ENCODE results near the gene TSNAX.
"Not testable (repeated sequence)": the region's sequence is repeated elsewhere in the genome, so short reads cannot be mapped to it uniquely, and the experiment has no call there.

TSNAX gene

DNA sequence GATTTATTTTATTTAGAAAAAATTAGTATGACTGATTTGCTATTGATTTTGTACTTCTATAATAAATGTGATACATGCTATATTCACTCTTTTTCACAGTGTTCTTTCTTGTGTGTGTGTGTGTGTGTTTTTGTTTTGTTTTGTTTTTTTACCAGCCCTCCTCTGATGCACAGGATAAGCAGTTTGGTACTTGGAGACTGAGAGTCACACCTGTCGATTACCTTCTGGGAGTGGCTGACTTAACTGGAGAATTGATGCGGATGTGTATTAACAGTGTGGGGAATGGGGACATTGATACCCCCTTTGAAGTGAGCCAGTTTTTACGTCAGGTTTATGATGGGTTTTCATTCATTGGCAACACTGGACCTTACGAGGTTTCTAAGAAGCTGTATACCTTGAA lies 35.9 kb downstream of the TSNAX start:
- DNase-seq, result no peak

- DNase-seq, result peak; percentile 71
Measured at GRCh38 chr1:231566496-231566895, 38.0 kb downstream of the TSNAX start.

DNA sequence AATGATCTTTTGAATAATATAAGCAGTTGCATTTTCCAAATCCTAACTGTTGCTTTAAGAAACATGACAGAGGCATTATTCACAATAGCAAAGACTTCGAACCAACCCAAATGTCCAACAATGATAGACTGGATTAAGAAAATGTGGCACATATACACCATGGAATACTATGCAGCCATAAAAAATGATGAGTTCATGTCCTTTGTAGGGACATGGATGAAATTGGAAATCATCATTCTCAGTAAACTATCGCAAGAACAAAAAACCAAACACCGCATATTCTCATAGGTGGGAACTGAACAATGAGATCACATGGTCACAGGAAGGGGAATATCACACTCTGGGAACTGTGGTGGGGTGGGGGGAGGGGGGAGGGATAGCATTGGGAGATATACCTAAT lies 41.8 kb downstream of the TSNAX start:
- not testable (repeated sequence) for DNase-seq

DNA sequence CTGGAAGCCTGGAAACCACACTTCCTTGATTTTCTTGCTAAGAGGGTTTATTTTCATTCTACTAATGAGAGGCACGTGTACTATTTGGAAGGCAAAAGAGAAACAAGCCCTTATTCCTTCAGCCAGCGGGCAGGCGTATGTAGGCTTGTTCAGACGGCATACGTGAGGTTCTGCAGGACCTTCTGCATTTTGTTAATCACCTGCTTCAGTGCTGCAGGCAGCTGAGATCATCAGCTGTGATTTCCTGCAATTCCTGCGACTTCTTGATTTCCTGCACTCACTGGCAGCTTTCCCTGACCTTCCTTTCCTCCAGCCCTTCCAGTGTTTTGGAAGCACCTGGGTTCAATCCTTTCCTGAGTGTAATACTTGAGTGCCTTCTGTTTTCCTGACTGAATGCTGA lies 43.4 kb downstream of the TSNAX start:
- DNase-seq, result no peak

DNA sequence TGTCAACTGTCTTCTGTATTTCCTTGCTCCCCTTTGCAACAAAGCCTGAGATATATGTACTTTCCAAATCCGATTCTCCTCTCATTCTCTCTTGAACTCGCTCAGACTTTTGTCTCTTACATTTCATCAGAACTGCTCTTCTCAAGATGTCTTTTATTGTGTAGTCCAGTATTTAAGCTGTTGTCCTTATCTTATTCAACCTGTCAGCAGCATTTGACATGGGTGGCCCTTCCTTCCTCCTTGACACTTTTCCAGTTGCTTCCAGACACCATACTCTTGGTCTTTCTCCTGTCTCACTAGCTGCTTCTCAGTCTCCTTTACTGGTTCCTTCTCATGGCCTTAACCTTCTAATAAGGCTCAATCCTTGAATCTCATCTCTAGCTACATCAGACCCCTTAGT lies 47.0 kb downstream of the TSNAX start:
- DNase-seq, result no peak

DNA sequence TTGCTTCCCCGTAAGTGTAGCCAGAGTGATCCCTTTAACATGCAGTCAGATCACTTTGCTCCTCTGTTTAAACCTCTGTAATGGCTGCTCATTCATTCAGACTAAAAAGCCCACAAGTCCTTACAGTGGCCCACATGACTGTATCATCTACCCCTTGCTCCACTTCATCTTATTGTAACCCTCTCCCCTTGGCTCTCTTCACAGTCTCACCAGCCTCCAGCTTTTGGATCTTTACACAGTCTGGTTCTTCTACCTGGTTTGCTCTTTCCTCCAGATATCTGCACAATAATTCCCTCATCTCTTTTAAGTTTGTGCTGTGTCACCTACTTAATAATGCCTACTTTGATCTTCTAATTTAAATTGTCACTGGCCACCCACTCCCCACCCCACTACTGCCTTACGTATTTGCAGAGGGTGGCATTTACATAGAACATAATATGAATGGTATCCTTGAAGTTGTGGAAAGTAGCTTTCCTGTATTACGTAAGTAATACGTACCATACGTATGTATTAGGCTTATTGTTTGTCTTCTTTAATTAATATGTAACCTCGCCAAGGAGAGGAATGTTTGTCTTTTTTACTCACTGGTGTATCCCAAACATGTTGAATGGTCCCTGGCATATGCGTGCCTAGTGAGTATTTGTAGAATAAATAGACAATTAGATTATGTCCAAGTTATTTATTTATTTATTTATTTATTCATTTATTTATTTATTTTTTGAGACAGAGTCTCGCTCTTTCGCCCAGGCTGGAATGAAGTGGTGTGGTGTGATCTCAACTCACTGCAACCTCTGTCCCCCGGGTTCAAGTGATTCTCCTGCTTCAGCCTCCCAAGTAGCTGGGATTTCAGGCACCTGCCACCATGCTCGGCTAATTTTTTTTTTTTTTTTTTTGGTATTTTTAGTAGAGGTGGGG lies 48.6 kb downstream of the TSNAX start:
- no peak for DNase-seq

DNA sequence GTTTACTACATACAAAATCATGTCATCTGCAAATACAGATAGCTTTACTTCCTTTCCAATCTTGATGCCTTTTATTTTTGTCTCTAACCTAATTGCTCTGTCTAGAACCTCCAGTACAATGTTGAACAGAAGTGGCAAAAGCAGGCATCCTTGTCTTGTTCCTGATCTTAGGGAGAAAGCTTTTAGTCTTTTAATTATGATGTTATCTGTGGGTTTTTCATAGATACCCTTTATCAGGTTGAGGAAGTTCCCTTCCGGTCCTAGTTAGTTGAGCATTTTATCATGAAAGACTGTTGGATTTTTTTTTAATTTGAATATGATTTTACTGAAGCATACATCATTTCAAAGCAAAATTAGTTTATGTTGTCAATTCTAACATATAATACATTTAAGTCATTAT lies 52.4 kb downstream of the TSNAX start:
- DNase-seq, result no peak

DNA sequence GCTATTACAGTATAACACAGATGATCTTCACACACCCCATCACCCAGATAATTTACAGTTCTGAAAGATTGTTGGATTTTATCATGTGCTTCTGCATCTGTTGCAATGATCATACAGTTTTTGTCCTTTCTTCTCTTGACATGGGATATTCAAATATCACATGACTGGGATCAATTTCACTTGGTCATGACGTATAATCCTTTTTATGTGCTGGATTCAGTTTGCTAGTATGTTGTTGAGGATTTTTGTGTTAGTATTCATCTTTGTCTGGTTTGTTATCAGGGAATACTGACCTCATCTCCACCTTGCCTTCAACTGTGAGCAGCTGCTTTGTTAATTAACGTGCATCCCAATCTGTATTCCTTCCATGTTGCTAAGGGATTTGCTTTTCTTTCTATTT lies 53.4 kb downstream of the TSNAX start:
- DNase-seq, result no peak

- DNase-seq, result no peak
Measured at GRCh38 chr1:231583376-231583775, 54.9 kb downstream of the TSNAX start.

DNA sequence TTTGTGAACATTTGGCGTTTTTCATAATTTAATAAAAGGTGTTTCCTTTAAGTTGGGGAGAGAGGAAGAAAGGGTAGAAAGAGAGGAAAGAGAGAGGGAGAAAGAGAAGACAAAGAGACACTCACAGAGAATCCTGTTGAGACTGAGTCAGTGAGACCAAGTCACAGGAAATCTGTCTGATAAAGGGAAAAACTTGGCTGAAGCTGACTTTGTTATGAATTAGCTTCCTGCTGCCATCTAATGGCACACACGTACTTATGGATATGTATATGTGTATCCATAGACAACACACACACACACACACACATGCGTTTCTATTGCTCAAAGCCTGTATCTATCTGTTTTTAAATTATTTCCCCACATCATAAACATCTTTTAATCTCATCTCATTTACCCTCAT lies 55.6 kb downstream of the TSNAX start:
- DNase-seq, result peak; percentile 57

DNA sequence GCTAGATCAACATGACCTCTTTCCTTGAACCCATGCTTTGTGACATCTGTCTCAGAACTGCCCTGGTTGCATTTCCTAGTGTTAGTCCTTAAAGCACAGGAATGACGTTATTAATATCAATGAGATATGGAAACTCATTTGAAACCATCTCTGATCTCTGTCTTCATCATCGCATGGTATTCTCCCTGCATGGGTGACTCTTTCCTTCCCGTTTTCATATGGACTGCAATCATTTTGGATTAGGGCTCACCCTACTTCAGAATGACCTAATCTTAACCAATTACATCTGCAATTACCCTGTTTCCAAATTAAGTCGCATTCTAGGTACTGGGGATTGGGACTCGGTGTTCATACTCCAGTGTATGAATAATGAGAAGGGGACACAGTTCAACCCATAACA lies 56.5 kb downstream of the TSNAX start:
- DNase-seq, result peak; percentile 61

DNA sequence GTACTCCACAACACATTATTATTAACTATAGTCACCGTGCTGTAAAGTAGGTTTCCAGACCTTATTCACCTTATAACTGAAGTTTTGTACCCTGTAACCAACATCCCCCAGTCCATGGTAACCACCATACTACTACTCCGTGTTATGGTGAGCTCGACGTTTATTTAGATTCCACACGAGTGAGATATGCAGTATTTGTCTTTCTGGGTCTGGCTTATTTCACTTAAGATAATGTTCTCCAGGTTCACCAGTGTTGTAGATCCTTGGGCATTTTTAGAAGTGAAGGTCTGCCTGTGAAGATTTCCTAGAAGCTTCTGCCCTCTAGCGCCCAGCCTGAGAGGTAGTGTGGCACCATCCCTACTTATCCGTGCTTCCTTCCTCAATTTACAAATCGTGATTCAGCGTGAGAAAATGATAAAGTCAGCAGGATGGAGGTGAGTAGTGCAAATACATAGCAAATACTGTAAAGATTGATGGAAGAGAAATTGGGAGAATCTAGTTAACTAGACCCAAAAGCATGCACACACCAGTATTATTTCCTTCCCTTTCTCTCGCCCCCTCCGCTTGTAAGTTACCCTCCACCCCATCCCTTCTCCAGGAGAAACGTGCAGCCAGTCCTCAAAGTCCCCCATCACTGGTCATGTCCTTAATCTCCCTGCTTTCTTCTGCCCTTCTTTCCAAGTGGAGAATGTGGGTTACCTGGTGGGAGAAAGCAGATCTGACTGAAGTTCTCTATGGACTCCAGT lies 62.2 kb downstream of the TSNAX start:
- peak; percentile 77 for DNase-seq

- no peak for DNase-seq
Measured at GRCh38 chr1:231591466-231591865, 63.0 kb downstream of the TSNAX start.

DNA sequence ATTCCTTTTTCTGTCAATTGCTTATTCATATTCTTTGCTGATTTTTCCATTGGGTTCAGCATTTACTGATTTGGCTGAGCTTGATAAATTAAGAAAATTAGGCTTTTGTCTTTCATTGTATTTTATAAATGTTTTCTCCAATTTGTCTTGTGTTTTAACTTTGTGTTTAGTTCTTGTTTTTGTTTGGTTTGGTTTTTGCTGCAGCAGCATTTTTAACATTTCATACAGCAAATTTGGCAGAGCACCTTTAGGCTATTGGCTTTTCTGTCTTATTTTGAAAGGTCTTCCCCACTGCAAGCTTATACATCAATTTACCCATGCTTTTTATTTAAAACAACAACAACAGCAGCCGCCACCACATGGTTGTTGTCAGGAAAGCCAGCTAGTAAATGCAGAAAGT lies 64.3 kb downstream of the TSNAX start:
- no peak for DNase-seq

DNA sequence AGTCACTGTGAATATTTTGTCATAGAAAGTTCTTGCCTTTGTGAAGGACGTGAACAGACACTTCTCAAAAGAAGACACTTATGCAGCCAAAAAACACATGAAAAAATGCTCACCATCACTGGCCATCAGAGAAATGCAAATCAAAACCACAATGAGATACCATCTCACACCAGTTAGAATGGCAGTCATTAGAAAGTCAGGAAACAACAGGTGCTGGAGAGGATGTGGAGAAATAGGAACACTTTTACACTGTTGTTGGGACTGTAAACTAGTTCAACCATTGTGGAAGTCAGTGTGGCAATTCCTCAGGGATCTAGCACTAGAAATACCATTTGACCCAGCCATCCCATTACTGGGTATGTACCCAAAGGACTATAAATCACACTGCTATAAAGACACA lies 64.8 kb downstream of the TSNAX start:
- DNase-seq, result not testable (repeated sequence)

GRCh38 chr1:231594123-231594522 lies 65.7 kb downstream of the TSNAX start:
- DNase-seq, result no peak

DNA sequence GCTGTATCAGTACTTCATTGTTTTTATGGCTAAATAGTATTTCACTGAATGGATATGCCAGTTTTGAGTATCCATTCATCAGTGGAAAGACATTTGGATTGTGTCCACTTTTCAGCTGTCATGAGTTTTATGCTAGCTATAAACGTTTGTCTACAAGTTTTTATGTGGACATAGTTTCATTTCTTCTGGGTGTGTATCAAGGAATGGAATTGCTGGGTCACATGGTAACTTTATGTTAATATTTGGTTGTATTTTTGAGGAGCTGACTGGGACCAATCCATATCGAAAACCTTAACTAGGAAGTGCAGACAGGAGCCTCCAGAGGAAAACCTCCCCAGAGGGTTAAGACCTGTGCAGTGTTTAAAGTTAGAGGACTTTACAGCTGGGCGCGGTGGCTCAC lies 66.3 kb downstream of the TSNAX start:
- DNase-seq, result no peak

DNA sequence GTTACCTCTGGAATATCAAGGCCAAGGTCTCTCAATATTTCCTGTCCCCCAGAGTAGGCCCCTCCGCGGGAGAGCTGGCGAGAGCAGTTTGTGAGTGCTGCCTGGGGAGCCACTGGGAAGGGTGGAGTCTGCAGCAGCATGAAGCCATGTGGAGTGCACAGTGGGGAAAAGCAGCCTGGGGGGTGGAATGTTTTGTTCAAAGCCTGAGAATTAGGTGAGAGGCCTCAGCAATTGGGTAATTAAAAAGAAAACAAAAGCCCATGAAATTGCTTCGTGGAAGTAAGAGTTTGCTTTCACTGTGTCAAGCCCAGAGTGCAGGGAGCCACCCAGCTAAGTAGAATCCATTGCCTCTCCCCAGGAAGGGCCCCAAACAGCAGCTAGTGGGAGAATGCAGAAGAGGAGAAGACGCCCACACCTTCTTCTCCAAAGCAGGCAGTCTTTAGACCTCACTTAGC lies 67.9 kb downstream of the TSNAX start:
- DNase-seq, result peak; percentile 25

GRCh38 chr1:231597971-231598370 lies 69.5 kb downstream of the TSNAX start:
- DNase-seq, result no peak

GRCh38 chr1:231600458-231600976 lies 72.0 kb downstream of the TSNAX start:
- no peak for DNase-seq

GRCh38 chr1:231601824-231602672 lies 73.6 kb downstream of the TSNAX start:
- DNase-seq, result no peak

DNA sequence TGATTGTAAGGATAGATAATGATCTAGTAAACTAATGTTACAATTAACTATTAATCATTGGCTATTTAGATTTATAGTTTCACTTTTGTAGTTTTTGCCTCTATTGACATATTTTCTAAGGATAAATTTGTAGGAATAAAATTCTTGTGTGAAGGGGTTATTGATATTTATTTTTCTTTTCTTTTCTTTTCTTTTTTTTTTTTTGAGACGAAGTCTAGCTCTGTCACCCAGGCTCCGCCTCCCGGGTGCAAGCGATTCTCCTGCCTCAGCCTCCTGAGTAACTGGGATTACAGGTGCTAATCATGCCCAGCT lies 74.2 kb downstream of the TSNAX start:
- DNase-seq, result no peak
